HCT116 (cell line): Measurements from ENCODE around the gene ATPAF1.

Source experiments
- CEBPB ChIP-seq: IDR thresholded peaks from 2 replicates; pipeline ENCODE4 v1.6.1; 2012; ENCODE audit warnings: low read depth
- CTCF ChIP-seq, 3 experiments: fragments of 200-600 bp in 1 of 3; sonication (generic) in 1 of 3; IDR thresholded peaks in 2 of 3; conservative IDR thresholded peaks in 1 of 3; 2 replicates each; pipeline ENCODE4 v1.5.1; 2012 to 2017; ENCODE audit warnings: low read depth in 2 of 3, low read length in 2 of 3, antibody characterized with exemption in 1 of 3, borderline replicate concordance in 1 of 3, control low read depth in 1 of 3, mild to moderate bottlenecking in 1 of 3, mixed read lengths in 1 of 3, mixed run types in 1 of 3, moderate library complexity in 1 of 3; ENCODE audit not compliant: insufficient read depth in 1 of 3
- EGR1 ChIP-seq: IDR thresholded peaks from 2 replicates; pipeline ENCODE4 v1.6.1; 2012; ENCODE audit warnings: low read depth
- EZH2 ChIP-seq: fragments of 200-600 bp; sonication (generic); IDR thresholded peaks from 2 replicates; pipeline ENCODE4 v1.6.1; 2017; ENCODE audit warnings: antibody characterized with exemption, mixed run types
- FOSL1 ChIP-seq: IDR thresholded peaks from 2 replicates; pipeline ENCODE4 v1.6.1; 2012; ENCODE audit warnings: low read depth
- JUND ChIP-seq: IDR thresholded peaks from 2 replicates; pipeline ENCODE4 v1.6.1; 2012
- POLR2A ChIP-seq: IDR thresholded peaks from 2 replicates; pipeline ENCODE4 v1.7.0; 2011; ENCODE audit warnings: borderline replicate concordance; ENCODE audit not compliant: insufficient read depth, insufficient read length; ENCODE audit errors: extremely low read depth
- POLR2AphosphoS5 ChIP-seq: IDR thresholded peaks from 2 replicates; pipeline ENCODE4 v1.6.1; 2011; ENCODE audit warnings: mild to moderate bottlenecking, low read depth, low read length, moderate library complexity
- RAD21 ChIP-seq: IDR thresholded peaks from 2 replicates; pipeline ENCODE4 v1.6.1; 2012; ENCODE audit warnings: low read depth, mild to moderate bottlenecking
- SIN3A ChIP-seq: IDR thresholded peaks from 2 replicates; pipeline ENCODE4 v1.6.1; 2012; ENCODE audit warnings: low read depth
- SP1 ChIP-seq: IDR thresholded peaks from 2 replicates; pipeline ENCODE4 v1.6.1; 2012; ENCODE audit warnings: low read depth

GRCh38 chr1:46615088-46615487, 53.1 kb downstream of the ATPAF1 start:
- TF ChIP-seq POLR2A (no peak), SP1 (no peak), CTCF (IDR thresholded peaks at IDR 0.05 in 2 of 3, conservative IDR thresholded peaks at IDR 0.05 in 1 of 3; ENCODE audit: borderline replicate concordance in 1 of 3, insufficient read depth in 1 of 3, low read depth in 2 of 3, low read length in 2 of 3) (no peak), EGR1 (0 out of 2 replicates have a peak, but pooled peaks have one; percentile 31), JUND (no peak), SIN3A (no peak), RAD21 (no peak), POLR2AphosphoS5 (no peak), EZH2 (no peak), FOSL1 (no peak), CEBPB (no peak)
